ENCODE results near the gene CEMIP. TPM values are rescaled to one million over a fixed set of nuclear protein-coding genes. Genes with fewer than 3 reads are reported as not detected.

Gene CEMIP
- total RNA-seq, 1 donor from 2014 or later = not detected

- Mint-ChIP-seq H3K27me3 (ENCODE audit: insufficient read depth, low read depth) (peaks cover 3% of the 10 kb centered on the region), H3K4me1 (peaks cover 12% of the 10 kb centered on the region), H3K36me3 (peaks cover 19% of the 10 kb centered on the region), H3K4me3 (no peak overlapping the region), H3K9me3 (no peaks in the 10 kb centered on the region), H3K27ac (no peak overlapping the region)
- Histone ChIP-seq H3K4me1 (no peaks in the 10 kb centered on the region), H3K4me3 (no peak overlapping the region), H3K9me3 (ENCODE audit: low read depth) (no peaks in the 10 kb centered on the region), H3K27me3 (no peaks in the 10 kb centered on the region), H3F3A (ENCODE audit: low read depth) (peaks cover 9% of the 10 kb centered on the region), H3K79me2 (ENCODE audit: low read depth) (peaks cover 42% of the 10 kb centered on the region), H4K20me1 (ENCODE audit: low read depth) (peaks cover 53% of the 10 kb centered on the region), H2AFZ (replicated peaks) (no peak overlapping the region), H3K36me3 (no peaks in the 10 kb centered on the region), H3K27ac (no peak overlapping the region), H3K9ac (no peak overlapping the region), H3K4me2 (no peak overlapping the region)
- DNase-seq (ENCODE audit: low spot score) = no peak
- TF ChIP-seq EZH2 (IDR thresholded peaks at IDR 0.05) (no peak), EZH2phosphoT487 (IDR thresholded peaks at IDR 0.05) (no peak)
- TF ChIP-seq, protein P1, sequence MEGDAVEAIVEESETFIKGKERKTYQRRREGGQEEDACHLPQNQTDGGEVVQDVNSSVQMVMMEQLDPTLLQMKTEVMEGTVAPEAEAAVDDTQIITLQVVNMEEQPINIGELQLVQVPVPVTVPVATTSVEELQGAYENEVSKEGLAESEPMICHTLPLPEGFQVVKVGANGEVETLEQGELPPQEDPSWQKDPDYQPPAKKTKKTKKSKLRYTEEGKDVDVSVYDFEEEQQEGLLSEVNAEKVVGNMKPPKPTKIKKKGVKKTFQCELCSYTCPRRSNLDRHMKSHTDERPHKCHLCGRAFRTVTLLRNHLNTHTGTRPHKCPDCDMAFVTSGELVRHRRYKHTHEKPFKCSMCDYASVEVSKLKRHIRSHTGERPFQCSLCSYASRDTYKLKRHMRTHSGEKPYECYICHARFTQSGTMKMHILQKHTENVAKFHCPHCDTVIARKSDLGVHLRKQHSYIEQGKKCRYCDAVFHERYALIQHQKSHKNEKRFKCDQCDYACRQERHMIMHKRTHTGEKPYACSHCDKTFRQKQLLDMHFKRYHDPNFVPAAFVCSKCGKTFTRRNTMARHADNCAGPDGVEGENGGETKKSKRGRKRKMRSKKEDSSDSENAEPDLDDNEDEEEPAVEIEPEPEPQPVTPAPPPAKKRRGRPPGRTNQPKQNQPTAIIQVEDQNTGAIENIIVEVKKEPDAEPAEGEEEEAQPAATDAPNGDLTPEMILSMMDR (IDR thresholded peaks at IDR 0.05) = no peak
Measured at GRCh38 chr15:80974914-80975313, 195.7 kb downstream of the CEMIP start.

DNA sequence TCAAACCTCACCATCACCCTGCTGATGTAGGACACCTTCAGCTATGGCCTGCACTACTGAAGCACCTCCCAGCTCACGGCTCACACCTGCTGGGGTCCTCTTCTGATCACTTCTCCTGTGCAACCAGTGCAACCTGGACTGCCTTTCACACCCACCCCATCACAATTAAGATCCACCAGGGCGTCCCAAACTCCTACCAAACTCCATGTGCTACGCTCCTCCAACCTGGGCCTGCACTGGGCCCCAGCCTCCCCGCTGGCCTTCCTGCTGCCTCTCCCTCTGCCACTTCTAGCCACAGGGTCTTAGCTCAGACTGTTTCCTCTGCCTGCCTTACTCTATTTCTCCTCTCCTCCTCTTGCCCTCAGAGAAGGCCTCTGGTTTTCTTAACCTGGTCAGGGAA lies 197.7 kb downstream of the CEMIP start:
- peaks cover 12% of the 10 kb centered on the region for H3K4me1 Mint-ChIP-seq
- no peak overlapping the region for H3K27ac Mint-ChIP-seq
- no peaks in the 10 kb centered on the region for H3K36me3 ChIP-seq

GRCh38 chr15:80977627-80978036 lies 198.5 kb downstream of the CEMIP start:
- peaks cover 27% of the 10 kb centered on the region for H3K36me3 Mint-ChIP-seq
- H2AFZ ChIP-seq (replicated peaks) = no peak overlapping the region
- TF ChIP-seq EZH2phosphoT487 (IDR thresholded peaks at IDR 0.05) = no peak
- TF ChIP-seq, protein P1 (IDR thresholded peaks at IDR 0.05) = peak; percentile 81
- H3K27me3 Mint-ChIP-seq (ENCODE audit: insufficient read depth, low read depth) = peaks cover 2% of the 10 kb centered on the region
- H3K36me3 ChIP-seq = no peaks in the 10 kb centered on the region
- H3K27ac Mint-ChIP-seq = no peak overlapping the region
- no peaks in the 10 kb centered on the region for H3K9me3 Mint-ChIP-seq
- peaks cover 12% of the 10 kb centered on the region for H3K4me1 Mint-ChIP-seq
- H3K27me3 ChIP-seq = no peaks in the 10 kb centered on the region
- H4K20me1 ChIP-seq (ENCODE audit: low read depth) = peaks cover 44% of the 10 kb centered on the region
- H3F3A ChIP-seq (ENCODE audit: low read depth) = peaks cover 5% of the 10 kb centered on the region
- no peaks in the 10 kb centered on the region for H3K4me1 ChIP-seq
- no peak overlapping the region for H3K27ac ChIP-seq
- no peak overlapping the region for H3K4me3 Mint-ChIP-seq
- H3K4me3 ChIP-seq = no peak overlapping the region
- DNase-seq (ENCODE audit: low spot score) = peak; percentile 82
- H3K4me2 ChIP-seq = no peak overlapping the region
- H3K9ac ChIP-seq = no peak overlapping the region
- peaks cover 52% of the 10 kb centered on the region for H3K79me2 ChIP-seq (ENCODE audit: low read depth)
- no peaks in the 10 kb centered on the region for H3K9me3 ChIP-seq (ENCODE audit: low read depth)

More for the DNA sequence above, 197.7 kb downstream of the CEMIP start:
- Histone ChIP-seq H2AFZ (replicated peaks) (no peak overlapping the region), H3F3A (ENCODE audit: low read depth) (peaks cover 5% of the 10 kb centered on the region), H4K20me1 (ENCODE audit: low read depth) (peaks cover 44% of the 10 kb centered on the region), H3K4me3 (no peak overlapping the region), H3K9me3 (ENCODE audit: low read depth) (no peaks in the 10 kb centered on the region), H3K4me1 (no peaks in the 10 kb centered on the region), H3K9ac (no peak overlapping the region), H3K27me3 (no peaks in the 10 kb centered on the region), H3K4me2 (no peak overlapping the region), H3K79me2 (ENCODE audit: low read depth) (peaks cover 44% of the 10 kb centered on the region), H3K27ac (no peak overlapping the region)
- H3K27me3 Mint-ChIP-seq (ENCODE audit: insufficient read depth, low read depth) = peaks cover 3% of the 10 kb centered on the region
- DNase-seq (ENCODE audit: low spot score) = no peak
- TF ChIP-seq, protein P1 (IDR thresholded peaks at IDR 0.05) = no peak
- TF ChIP-seq EZH2 (IDR thresholded peaks at IDR 0.05) = no peak
- no peak for TF ChIP-seq EZH2phosphoT487 (IDR thresholded peaks at IDR 0.05)
- no peak overlapping the region for H3K4me3 Mint-ChIP-seq
- H3K36me3 Mint-ChIP-seq = peaks cover 23% of the 10 kb centered on the region
- H3K9me3 Mint-ChIP-seq = no peaks in the 10 kb centered on the region

Data from neural progenitor cell (in vitro differentiated cells).